CD4-positive, alpha-beta T cell treated with Interleukin-17A for 1 hour (primary cell): ENCODE measurements around the gene SUGCT.

Experiments
- DNase-seq: peaks from one replicate; pipeline ENCODE4 v3.0.0-alpha.2; 2020

The SUGCT gene

GRCh38 chr7:40483630-40484029 is 348.8 kb downstream of the SUGCT start:
- no peak for DNase-seq

- no peak for DNase-seq
Measured at GRCh38 chr7:40489844-40490602, 355.2 kb downstream of the SUGCT start.

GRCh38 chr7:40490603-40490924 is 355.8 kb downstream of the SUGCT start:
- DNase-seq = no peak

- DNase-seq = no peak
Measured at GRCh38 chr7:40492946-40493345, 358.1 kb downstream of the SUGCT start.

GRCh38 chr7:40493609-40494051 is 358.8 kb downstream of the SUGCT start:
- no peak for DNase-seq

GRCh38 chr7:40498924-40499510 is 364.2 kb downstream of the SUGCT start:
- no peak for DNase-seq

- DNase-seq = no peak
Measured at GRCh38 chr7:40499718-40500117, 364.9 kb downstream of the SUGCT start.

- DNase-seq = no peak
Measured at GRCh38 chr7:40500219-40500618, 365.4 kb downstream of the SUGCT start.

GRCh38 chr7:40502359-40502758 is 367.6 kb downstream of the SUGCT start:
- no peak for DNase-seq

- no peak for DNase-seq
Measured at GRCh38 chr7:40506158-40506557, 371.4 kb downstream of the SUGCT start.

GRCh38 chr7:40507166-40507565 is 372.4 kb downstream of the SUGCT start:
- DNase-seq = no peak

GRCh38 chr7:40509287-40509996 is 374.6 kb downstream of the SUGCT start:
- no peak for DNase-seq

- no peak for DNase-seq
Measured at GRCh38 chr7:40516376-40516775, 381.6 kb downstream of the SUGCT start.

- DNase-seq = no peak
Measured at GRCh38 chr7:40519009-40519408, 384.2 kb downstream of the SUGCT start.

GRCh38 chr7:40520986-40521738 is 386.4 kb downstream of the SUGCT start:
- no peak for DNase-seq

- DNase-seq = no peak
Measured at GRCh38 chr7:40525764-40526163, 391.0 kb downstream of the SUGCT start.

GRCh38 chr7:40526951-40527715 is 392.3 kb downstream of the SUGCT start:
- no peak for DNase-seq

GRCh38 chr7:40527723-40528122 is 392.9 kb downstream of the SUGCT start:
- DNase-seq = no peak

- no peak for DNase-seq
Measured at GRCh38 chr7:40530292-40530691, 395.5 kb downstream of the SUGCT start.

GRCh38 chr7:40531956-40532355 is 397.2 kb downstream of the SUGCT start:
- DNase-seq = no peak

GRCh38 chr7:40535678-40536077 is 400.9 kb downstream of the SUGCT start:
- DNase-seq = no peak

GRCh38 chr7:40536421-40536820 is 401.6 kb downstream of the SUGCT start:
- no peak for DNase-seq

- no peak for DNase-seq
Measured at GRCh38 chr7:40538281-40538680, 403.5 kb downstream of the SUGCT start.
